Stimulated activated CD4-positive, alpha-beta T cell treated with anti-CD3 and anti-CD28 coated beads, Interleukin-4, amount 100 ng/mL, for 48 hours (primary cell): ENCODE data around the gene CD1C.
"Not testable (repeated sequence)": the region's sequence is repeated elsewhere in the genome, so short reads cannot be mapped to it uniquely, and the experiment has no call there.

Experiments used
- DNase-seq, 2 donors: peaks; one replicate each; pipeline ENCODE4 v3.0.0-alpha.2; 2020; ENCODE audit warnings: low read depth in 2 of 2

CD1C gene

DNA sequence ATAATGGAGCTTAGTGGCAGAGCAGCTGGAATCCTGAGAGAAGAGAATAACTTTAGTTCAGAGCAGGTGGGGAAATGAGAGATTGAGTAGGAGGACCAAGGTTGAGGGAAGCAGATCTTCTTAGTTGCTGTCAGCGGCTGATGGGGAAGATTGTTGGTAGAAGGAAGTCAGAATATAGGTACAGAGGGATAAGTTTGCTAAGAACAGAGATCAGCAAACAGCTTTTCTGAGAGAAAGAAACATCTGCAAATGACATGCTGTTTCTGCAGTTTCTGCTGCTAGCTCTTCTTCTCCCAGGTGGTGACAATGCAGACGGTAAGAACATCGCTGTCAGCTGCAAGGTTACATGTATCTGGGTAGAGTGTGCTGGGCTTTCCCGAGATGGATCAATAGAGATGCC, at the start of gene CD1C:
CD1C (plus strand) TSS at position 113 of the 400 bp plus-strand sequence; CDS start at position 255, 142 bp downstream.
- no peak for DNase-seq

DNA sequence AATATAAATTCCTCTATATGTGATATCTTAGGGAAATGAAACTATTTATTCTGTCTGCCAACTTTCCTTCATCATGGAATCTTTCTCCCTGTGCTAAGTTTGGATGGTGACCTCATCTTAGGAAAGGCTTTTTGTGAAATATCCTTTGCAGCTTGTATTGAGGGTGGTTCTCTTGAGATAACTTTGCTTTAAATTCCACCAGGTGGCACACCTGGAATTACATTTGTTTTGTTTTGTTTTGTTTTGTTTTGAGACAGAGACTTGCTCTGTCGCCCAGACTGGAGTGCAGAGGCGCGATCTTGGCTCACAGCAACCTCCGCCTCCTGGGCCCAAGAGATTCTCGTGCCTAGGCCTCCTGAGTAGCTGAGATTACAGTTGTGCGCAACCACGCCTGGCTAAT, 43.1 kb upstream of the CD1C start:
- DNase-seq = no peak

DNA sequence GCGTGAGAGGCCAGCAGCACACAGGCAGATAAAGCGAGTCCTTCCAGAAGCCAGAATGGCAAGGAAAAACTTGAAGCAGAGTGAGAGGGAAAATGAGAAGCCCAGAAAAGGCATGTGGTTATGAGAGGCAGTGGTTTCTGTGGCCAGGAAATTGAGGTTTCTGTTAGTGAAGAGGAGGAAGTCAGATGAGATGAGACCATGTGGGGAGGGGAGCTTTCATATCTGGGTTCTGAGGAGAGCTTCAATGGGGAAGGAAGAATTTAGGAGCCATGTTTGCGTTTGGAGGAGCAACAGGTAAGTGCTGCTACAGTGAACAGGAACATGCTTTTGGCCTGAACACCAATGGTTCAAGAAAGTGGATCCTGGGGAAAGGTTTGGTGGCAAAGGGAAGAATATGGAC, 41.6 kb upstream of the CD1C start:
- DNase-seq = no peak

DNA sequence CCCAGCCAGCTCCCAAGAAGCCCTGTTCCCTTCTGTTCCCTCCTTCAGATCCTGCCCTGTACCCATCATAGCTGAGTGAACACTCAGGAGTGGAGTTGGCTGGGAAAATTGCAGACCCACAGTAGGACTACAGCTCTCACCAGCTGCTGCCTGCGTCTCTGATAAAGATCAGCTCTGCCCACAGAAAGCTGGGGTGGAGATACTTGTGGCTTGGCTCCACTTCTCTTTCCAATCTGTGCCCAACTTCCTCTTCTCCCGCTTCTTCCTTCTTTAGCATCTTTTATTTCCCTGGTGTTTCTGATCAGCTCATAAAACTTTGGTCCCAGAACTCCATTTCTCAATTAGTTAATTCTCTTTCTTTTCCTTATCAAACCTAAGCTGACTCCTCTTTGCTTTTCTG, 41.0 kb upstream of the CD1C start:
- DNase-seq = no peak

DNA sequence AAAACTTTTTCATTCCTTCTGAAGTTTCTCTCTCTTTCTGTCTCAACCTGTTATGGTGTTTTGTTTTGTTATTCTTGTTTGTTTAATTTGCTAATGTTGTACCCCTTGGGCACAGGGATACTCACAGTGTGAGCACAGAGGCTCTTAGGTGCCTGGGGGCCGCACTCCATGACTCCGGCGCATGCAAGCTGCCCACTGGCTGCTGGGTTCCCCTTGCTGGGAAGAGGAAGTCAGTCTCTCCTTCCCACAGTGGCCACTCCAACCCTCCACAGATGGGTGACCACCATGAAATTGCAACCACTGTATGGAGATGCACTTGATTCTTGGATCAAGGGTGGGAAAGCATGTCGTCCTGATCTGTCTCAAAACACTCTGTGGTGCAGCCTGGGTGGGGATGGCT, 40.1 kb upstream of the CD1C start:
- no peak for DNase-seq

DNA sequence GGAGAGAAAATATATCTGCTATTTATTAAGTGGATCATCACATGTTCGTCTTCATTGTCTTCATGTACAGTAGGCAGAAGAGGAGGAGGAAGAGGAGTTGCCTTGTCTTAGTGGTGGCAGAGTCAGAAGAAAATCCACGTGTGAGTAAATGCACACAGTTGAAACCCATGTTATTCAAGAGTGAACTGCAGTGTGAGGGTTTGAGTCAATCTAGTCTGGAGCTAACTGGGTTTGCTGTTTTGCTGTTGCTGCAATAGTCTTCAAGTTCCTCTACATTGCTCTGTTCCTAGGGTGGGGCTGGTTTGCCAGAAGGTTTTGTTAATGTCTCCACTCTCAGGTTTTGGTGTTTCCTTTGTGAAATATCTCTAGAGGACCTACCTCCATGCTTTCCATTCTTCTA, 38.6 kb upstream of the CD1C start:
- no peak for DNase-seq

DNA sequence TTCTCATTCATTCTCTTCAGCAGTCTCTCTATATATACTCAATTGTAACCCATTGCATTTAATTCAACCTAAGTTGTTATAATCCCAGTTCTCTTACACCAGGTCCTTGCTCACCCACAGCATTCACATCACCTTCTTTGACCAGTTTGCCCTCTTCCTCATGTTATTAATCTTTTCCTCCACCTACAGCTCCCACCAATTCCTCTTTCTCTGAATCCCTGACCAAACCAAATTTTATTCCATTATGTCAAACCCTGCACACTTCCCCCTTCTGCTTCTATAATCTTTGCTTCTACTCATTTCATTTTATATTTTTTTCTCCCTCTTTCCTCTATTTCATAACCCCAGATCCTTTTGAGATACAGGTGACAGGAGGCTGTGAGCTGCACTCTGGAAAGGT, 34.1 kb upstream of the CD1C start:
- no peak for DNase-seq

DNA sequence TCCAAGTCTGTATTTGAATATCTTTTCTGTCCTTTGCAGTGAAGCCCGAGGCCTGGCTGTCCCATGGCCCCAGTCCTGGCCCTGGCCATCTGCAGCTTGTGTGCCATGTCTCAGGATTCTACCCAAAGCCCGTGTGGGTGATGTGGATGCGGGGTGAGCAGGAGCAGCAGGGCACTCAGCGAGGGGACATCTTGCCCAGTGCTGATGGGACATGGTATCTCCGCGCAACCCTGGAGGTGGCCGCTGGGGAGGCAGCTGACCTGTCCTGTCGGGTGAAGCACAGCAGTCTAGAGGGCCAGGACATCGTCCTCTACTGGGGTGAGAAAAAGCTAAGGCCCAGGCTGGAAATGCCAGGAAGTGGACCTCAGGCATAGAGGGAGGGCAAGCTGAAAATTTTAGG, 33.0 kb upstream of the CD1C start:
- not testable (repeated sequence) for DNase-seq

DNA sequence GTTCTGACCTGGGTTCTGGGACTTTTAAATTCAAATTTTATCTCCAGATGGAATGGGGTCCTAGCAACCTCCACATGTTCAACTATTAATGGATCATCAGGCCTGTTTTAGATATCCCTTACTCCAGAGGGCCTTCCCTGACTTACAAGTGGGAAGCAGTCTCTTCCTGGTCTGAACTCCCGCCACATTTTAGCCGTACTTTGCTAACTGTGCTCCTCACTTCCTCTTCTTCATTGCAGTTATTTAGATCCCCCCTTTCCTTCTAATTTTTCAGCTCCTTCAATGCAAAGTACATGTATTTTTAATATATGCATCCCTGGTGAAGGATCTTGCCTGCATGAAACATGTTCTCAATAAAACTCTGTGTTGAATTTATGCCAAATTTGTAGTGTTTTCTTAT, 31.8 kb upstream of the CD1C start:
- no peak for DNase-seq

DNA sequence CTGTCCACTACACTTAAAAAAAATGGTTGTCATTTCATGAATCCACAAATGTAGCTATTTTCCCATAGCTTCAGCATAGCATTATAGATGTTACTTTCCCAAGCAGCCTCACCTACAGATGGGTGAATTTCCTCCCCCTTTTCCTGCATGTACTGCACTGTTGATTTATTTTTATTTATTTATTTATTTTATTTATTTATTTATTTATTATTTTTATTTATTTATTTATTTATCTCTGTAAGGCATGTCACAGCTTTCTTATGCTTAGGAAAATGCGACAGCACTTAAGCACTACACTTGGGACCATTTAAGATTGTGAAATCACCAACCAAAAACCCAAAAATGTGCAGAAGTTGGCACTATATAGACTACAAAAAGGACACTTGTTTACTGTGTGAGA, 30.6 kb upstream of the CD1C start:
- DNase-seq = no peak

DNA sequence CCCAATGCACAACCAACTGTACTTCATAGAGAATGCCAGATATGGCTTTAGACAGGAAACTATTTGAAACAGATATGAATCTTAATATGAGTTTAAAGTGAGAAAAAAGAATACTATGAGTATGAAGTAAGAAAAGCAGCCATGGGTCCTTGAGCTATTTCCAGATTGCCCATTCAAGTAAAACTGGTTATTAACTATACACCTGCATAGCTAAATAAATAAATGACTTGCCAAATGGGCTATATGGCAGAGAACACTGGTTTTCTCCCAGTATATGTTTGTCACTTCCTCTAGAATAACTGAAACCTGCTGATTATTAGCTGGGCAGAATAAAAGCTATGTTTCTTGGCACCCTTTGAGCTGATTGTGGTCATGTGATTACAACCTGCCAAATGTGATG, 17.0 kb upstream of the CD1C start:
- no peak for DNase-seq

DNA sequence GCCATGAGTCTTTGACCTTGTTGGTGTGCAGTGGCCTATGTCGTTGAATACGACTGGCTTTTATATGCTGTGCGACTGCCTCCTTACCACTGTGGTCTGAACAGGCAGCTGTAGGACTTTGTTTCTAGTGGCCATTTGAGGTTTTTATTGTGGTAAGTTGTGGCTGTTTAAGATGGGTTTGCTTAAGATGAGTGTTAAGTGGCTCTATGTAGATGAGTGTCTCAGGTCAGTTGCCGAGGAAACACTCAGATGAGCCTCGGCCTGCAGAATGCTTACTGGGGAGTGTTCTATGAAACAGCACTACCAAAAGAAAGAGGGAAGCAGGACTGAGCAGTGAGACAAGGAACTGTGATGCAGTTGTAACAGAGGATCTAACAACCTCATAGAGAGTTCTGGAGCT, 14.9 kb upstream of the CD1C start:
- no peak for DNase-seq

DNA sequence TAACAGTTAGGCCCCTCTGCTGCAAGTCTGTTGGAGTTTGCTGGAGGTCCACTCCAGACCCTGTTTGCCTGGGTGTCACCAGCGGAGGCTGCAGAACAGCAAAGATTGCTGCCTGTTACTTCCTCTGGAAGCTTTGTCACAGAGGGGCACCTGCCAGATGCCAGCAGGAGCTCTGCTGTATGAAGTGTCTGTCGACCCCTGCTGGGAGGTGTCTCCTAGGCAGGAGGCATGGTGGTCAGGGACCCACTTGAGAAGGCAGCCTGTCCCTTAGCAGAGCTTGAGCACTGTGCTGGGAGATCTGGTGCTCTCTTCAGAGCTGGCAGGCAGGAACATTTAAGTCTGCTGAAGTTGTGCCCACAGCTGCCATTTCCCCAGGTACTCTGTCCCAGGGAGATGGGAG, 7.3 kb upstream of the CD1C start:
- DNase-seq = not testable (repeated sequence)

DNA sequence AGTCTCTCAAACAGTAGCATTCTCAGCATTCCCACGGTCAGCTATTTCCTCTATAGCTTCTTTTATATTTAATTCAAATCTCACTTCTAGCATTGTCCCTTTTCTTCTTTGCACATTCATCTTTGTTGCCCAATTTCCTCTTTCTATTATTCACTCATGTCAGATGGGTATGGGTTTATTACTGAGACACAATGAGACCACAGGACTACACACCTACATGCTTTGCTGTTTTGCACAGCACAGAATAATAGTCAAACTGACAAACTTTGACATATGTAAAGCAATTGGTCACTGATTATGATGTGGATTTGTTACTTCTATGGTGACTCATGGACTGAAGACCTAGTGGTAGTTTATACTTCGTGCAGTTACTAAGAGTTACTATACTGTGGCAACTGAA, 5.8 kb upstream of the CD1C start:
- DNase-seq = no peak

DNA sequence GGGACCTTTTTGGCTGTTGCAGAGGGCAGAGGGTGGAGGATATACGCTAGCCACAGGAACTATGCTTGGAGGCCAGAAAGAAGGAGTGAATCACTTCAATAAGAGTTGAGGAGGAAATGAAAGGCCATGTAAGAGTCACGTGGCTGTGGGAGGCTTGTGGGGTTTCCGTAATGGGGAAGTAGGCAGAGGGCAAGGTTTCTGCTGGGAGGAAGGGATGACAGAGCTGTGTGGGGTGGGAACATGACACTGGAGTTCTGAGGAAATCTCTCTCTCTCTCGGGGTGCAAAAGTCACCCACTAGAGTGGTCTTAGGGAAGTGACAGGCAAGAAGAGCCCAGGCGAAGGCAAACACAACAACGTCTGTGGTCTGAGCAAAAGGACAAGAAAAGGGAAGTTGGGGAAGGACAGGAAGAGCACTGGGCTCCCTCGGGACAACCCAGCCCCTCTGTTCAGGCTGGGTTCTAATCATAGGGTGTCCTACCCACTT, 3.9 kb upstream of the CD1C start:
- no peak for DNase-seq

DNA sequence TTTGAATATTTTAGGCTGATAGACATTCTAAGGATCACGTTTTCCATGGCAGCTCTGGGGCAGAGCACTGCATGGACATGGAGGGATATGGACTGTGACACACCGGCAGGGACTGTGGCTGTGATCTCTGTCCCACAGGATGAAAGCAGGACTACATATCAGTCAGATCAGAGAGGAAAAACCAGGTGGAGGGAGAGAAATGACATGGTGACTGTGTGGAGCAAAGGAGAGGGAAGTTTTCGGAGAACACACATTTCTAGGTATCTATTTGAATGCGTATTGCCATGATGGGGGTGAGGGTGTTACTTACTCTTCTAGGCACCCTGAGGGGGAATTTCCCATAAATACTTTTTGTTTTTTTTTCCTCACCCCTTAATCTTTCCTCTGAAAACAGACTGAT, 3.2 kb upstream of the CD1C start:
- DNase-seq = no peak

DNA sequence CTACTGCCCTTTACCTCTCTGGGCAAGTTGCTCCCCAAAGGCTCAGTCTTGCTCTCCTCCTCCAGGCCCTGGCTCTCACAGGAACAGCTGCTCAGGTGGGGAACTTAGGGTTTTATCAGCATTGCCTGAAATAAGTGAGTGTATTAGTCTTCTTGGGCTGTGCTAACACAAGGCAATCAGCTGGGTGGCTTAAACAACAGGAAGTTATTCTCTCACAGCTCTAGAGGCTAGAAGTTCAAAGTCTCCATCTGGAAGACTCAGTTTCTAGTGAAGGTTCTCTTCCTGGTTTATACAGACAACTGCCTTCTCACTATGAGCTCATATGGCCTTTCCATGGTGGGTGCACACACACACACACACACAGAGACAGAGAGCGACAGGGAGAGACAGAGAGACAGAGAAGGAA, 2.8 kb upstream of the CD1C start:
- DNase-seq = no peak

DNA sequence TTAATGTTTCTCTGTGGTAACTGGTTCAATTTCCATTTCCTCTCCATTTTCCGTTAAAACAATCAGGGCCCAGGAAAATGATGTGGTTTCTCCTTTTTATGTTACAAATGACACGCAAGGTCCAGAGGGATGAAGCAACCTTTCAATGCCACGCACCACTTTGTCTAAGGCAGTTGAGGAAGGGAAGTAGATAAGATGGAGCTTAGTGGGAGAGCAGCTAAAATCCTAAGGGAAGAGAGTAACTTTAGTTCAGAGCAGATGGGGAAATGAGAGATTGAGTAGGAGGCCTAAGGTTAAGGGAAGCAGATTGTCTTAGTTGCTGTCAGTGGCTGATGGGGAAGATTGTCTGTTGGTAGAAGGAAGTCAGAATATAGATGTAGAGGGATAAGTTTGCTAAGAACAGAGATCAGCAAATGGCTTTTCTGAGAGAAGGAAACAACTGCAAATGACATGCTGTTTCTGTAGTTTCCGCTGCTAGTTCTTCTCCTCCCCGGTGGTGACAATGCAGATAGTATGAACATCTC, 660 bp downstream of the CD1C start:
- no peak for DNase-seq

DNA sequence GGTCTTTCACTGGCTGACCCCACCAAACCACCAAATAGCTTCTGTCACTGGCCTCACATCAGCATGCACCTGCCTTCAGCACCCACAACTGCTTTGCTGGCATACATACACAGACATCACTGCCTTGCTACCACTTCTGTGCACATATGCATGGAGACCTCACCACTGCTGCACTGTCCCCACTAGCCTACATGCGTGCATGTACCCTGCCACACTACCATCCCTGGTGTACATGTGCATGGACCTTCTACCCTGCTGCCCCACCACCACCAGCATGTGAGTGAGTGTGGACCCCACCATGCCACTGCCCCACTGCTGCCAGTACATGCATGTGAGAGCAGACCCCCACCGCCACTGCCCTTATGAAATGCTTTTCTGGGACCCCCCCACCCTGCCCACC, 6.1 kb downstream of the CD1C start:
- no peak for DNase-seq

DNA sequence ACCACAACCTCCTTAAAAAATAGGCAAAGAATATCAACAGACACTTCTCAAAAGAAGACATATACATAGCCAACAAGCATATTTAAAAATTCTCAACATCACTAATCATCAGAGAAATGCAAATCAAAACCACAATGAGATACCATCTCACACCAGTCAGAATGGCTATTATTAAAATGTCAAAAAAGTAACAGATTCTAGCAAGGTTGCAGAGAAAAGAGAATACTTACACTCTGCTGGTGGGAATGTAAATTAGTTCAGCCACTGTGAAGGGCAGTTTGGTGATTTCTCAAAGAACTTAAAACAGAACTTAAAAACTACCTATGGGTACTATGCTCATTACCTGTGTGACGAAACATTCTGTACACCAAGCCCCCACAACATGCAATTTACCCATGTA, 20.9 kb downstream of the CD1C start:
- no peak for DNase-seq

DNA sequence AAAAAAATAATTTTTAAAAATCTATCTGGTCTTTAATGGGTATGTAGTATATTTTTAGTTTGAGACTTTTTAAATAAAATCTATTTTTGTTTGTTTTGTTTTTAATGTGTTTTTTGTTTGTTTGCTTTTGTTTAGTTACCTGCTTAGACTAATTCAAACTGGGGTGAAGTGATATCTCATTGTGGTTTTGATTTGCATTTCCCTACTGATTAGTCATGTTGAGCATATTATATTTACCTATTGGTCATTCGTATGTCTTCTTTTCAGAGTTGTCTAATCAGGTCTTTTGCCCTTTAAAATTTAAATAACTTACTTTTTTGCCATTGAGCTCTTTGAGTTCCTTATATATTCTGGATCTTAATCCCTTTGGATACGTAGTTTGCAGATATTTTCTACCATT, 21.3 kb downstream of the CD1C start:
- no peak for DNase-seq

DNA sequence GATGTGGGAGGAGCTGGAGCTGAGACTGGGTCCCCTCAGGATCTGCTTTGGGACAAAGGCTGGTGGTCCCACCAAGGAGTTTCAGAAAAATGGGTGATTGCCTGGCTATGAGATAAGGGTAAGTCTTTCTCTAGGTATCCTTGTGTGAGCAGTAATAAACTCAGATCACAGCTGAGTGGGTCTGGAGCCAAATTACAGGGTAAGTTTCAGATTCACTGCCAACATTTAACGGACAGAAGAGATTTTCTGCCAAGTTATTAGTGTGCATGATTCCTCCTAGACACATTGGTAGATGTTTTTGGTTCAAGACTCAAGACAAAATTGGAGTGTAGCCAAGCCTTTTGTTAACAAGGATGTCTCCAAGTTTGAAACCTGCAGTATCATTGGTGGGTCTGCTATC, 34.1 kb downstream of the CD1C start:
- DNase-seq = no peak

DNA sequence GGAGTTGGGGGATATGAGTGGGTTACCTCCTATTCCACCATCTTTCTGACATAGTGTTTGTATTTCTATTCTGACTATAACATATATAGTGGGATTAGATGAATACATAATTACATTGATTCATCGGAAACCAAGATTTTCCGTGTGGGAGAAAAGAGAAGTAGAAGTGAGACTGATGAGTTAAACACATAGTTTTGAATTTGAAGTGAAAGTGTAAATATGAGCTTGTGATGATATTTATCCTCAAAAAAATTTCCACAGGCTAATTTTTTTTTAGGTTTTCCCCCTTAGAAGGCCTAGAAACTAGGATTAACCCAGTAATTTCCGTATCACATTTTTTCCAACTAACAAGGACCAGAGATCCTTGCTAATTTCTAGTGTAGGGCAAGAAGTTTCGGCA, 34.7 kb downstream of the CD1C start:
- no peak for DNase-seq

DNA sequence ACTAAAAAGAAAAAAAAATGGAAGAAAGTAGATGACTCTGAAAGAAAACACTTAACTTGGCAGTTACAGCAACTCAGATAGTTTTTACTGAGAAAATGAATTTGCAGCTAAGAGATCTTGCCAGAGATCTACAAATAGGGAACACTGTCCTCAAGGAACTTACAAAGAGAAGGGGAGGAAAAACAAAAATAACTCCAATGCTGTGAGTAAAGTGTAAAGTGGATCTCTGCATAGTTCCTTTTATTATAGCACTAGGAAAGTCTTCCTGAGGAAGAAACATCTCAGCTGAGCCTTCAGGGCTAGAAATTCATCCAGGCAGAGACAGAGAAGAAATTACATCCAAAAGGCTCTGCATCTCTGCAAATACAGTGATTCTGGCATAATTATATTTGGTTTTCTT, 37.8 kb downstream of the CD1C start:
- no peak for DNase-seq

DNA sequence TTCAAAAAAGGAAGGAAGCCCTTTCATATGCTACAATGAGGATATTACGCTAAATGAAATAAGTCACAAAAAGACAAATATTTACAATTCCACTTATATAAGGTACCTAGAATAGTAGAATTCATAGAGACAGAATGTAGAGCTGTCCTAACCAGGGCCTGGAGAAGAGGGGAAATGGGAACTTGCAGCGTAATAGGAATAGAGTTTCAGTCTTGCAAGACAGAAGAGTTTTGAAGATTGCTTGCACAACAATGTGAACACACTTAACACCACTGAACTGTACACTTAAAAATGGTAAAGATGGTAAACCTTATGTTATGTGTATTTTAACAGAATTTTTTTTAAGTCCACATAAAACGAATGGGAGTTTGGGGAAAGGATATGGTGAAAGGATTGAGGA, 38.7 kb downstream of the CD1C start:
- no peak for DNase-seq
